HepG2 (cell line): ENCODE results near the gene CYSLTR2. TPM values are rescaled to one million over a fixed set of nuclear protein-coding genes. Genes with fewer than 3 reads are reported as not detected.

Experiments
- ATAC-seq: fragments of 200-7000 bp; cut with Tn5 transposase; 3 replicates; pipeline ENCODE4 v1.9.1; 2020; ENCODE audit warnings: mild to moderate bottlenecking, moderate library complexity
- BruUV-seq: library from RNA; stranded (reverse); fragments of 400-500 nt; replicated peaks from 2 replicates; lab custom pipeline; 2021; lab: Mats Ljungman, UMichigan
- CTCF ChIA-PET: fragments of 300-600 bp; formaldehyde crosslinking; extraction: SDS; loops from one replicate; lab custom pipeline; 2021; ENCODE audit warnings: low total read pairs, inconsistent platforms, low intra/inter-chr PET ratio; lab: Yijun Ruan, JAX
- POLR2A ChIA-PET: fragments of 350-600 bp; sonication (Branson Sonifier 250); formaldehyde crosslinking; loops from one replicate; lab custom pipeline; 2020; ENCODE audit warnings: antibody characterized with exemption, inconsistent platforms; lab: Yijun Ruan, JAX
- DNase-seq: peaks from one replicate; pipeline ENCODE4 v3.0.0-alpha.2; 2015; ENCODE audit warnings: low spot score
- FAIRE-seq: peaks from 3 replicates; lab custom pipeline; 2011; peaks lifted over from hg19 to GRCh38; lab: Jason Lieb, UNC
- H2AFZ ChIP-seq: one replicate; pipeline ENCODE4 v1.6.1; 2011; ENCODE audit warnings: low read length, inconsistent platforms
- H3K27ac ChIP-seq: fragments of 300-600 bp; 3 replicates; pipeline ENCODE4 v1.8.0; 2011; ENCODE audit warnings: mixed run types, mild to moderate bottlenecking, mixed read lengths, low read length, inconsistent platforms; ENCODE audit not compliant: insufficient read depth; ENCODE audit errors: extremely low read length
- H3K27me3 ChIP-seq, 2 experiments: fragments of 200-600 bp in 1 of 2; 2 replicates in 1 of 2; 3 replicates in 1 of 2; pipeline versions ENCODE4 v1.6.0 to v1.8.0; 2011; ENCODE audit warnings: low read length in 2 of 2, mild to moderate bottlenecking in 2 of 2, moderate library complexity in 2 of 2, inconsistent platforms in 1 of 2; ENCODE audit not compliant: insufficient read depth in 2 of 2, control insufficient read depth in 1 of 2
- H3K36me3 ChIP-seq, 2 experiments: fragments of 200-600 bp in 1 of 2; replicated peaks in 1 of 2; 2 replicates in 1 of 2; 3 replicates in 1 of 2; pipeline versions ENCODE4 v1.5.1 to v1.8.0; 2011; ENCODE audit warnings: low read length in 2 of 2, inconsistent platforms in 1 of 2; ENCODE audit not compliant: insufficient read depth in 2 of 2, control insufficient read depth in 1 of 2
- H3K4me1 ChIP-seq: 2 replicates; pipeline ENCODE4 v1.5.1; 2012; ENCODE audit warnings: low read length, inconsistent platforms; ENCODE audit not compliant: insufficient read depth
- H3K4me2 ChIP-seq: 2 replicates; pipeline ENCODE4 v1.6.0; 2011; ENCODE audit warnings: low read depth, low read length, inconsistent platforms
- H3K4me3 ChIP-seq, 3 experiments: fragments of 200-600 bp in 1 of 3; sonication (generic), shearing (Covaris generic) in 1 of 3; replicated peaks in 1 of 3; 2 replicates each; pipeline ENCODE4 v1.5.1; 2011 to 2016; ENCODE audit warnings: low read length in 3 of 3, inconsistent platforms in 2 of 3, low read depth in 2 of 3, mild to moderate bottlenecking in 2 of 3, control low read depth in 1 of 3, mixed read lengths in 1 of 3; ENCODE audit not compliant: insufficient read depth in 1 of 3
- H3K79me2 ChIP-seq: one replicate; pipeline ENCODE4 v1.6.1; 2011; ENCODE audit warnings: low read length, inconsistent platforms; ENCODE audit not compliant: insufficient read depth
- H3K9ac ChIP-seq: 2 replicates; pipeline ENCODE4 v1.6.0; 2011; ENCODE audit warnings: mild to moderate bottlenecking, low read depth, low read length, inconsistent platforms; ENCODE audit not compliant: insufficient read depth
- H3K9me3 ChIP-seq: 2 replicates; pipeline ENCODE4 v1.5.1; 2012; ENCODE audit warnings: mild to moderate bottlenecking, low read length
- H4K20me1 ChIP-seq: 2 replicates; pipeline ENCODE4 v1.6.0; 2011; ENCODE audit warnings: inconsistent platforms, mild to moderate bottlenecking, low read length, moderate library complexity; ENCODE audit not compliant: insufficient read depth
- ATF3 ChIP-seq: sonication (generic); formaldehyde crosslinking; IDR thresholded peaks from 2 replicates; pipeline ENCODE4 v1.4.0; 2020; ENCODE audit warnings: missing genetic modification reagents
- DRAP1 ChIP-seq: IDR thresholded peaks from 2 replicates; pipeline ENCODE4 v1.6.1; 2016; ENCODE audit warnings: missing genetic modification reagents, missing compliant biosample characterization
- FOSL1 ChIP-seq: sonication (generic); formaldehyde crosslinking; IDR thresholded peaks from 2 replicates; pipeline ENCODE4 v1.9.0; 2021; ENCODE audit warnings: missing genetic modification reagents, borderline replicate concordance
- GFI1 ChIP-seq: sonication (generic); formaldehyde crosslinking; IDR thresholded peaks from 2 replicates; pipeline ENCODE4 v1.5.0; 2020; ENCODE audit warnings: missing genetic modification reagents, mild to moderate bottlenecking, borderline replicate concordance
- GTF3A ChIP-seq: sonication (generic); formaldehyde crosslinking; conservative IDR thresholded peaks from 2 replicates; pipeline ENCODE4 v1.4.0; 2020; ENCODE audit warnings: mild to moderate bottlenecking, missing genetic modification reagents
- HIC2 ChIP-seq: sonication (generic); formaldehyde crosslinking; IDR thresholded peaks from 2 replicates; pipeline ENCODE4 v1.9.0; 2022; ENCODE audit warnings: low read depth, missing genetic modification reagents
- JUNB ChIP-seq: sonication (generic); formaldehyde crosslinking; IDR thresholded peaks from 2 replicates; pipeline ENCODE4 v1.8.0; 2022; ENCODE audit warnings: missing genetic modification reagents, mild to moderate bottlenecking, borderline replicate concordance
- NONO ChIP-seq, 2 experiments: fragments of 450-650 bp in 1 of 2; sonication (generic) in 1 of 2; formaldehyde crosslinking in 1 of 2; IDR thresholded peaks in 1 of 2; conservative IDR thresholded peaks in 1 of 2; 2 replicates each; pipeline versions ENCODE4 v1.6.1 to v1.8.0; 2017 to 2022; ENCODE audit warnings: mild to moderate bottlenecking in 1 of 2, missing genetic modification reagents in 1 of 2, moderate library complexity in 1 of 2
- RBAK ChIP-seq: sonication (generic); formaldehyde crosslinking; IDR thresholded peaks from 2 replicates; pipeline ENCODE4 v1.5.1; 2020; ENCODE audit warnings: mild to moderate bottlenecking, missing genetic modification reagents
- RFXANK ChIP-seq: IDR thresholded peaks from 2 replicates; pipeline ENCODE4 v1.6.1; 2016
- TEAD3 ChIP-seq: optimal IDR thresholded peaks from 2 replicates; pipeline ENCODE3; 2016; ENCODE audit warnings: borderline replicate concordance
- ZBTB4 ChIP-seq: sonication (generic); formaldehyde crosslinking; IDR thresholded peaks from 2 replicates; pipeline ENCODE4 v1.4.0; 2020; ENCODE audit warnings: missing genetic modification reagents, mild to moderate bottlenecking, borderline replicate concordance
- ZFP90 ChIP-seq: sonication (generic); formaldehyde crosslinking; IDR thresholded peaks from 2 replicates; pipeline ENCODE4 v1.8.0; 2022; ENCODE audit warnings: missing genetic modification reagents, mild to moderate bottlenecking, inconsistent platforms, borderline replicate concordance
- ZMYM4 ChIP-seq: sonication (generic); formaldehyde crosslinking; IDR thresholded peaks from 2 replicates; pipeline ENCODE4 v1.8.1; 2023; ENCODE audit warnings: mild to moderate bottlenecking, missing genetic modification reagents
- ZNF530 ChIP-seq: sonication (generic); formaldehyde crosslinking; IDR thresholded peaks from 2 replicates; pipeline ENCODE4 v1.5.0; 2020; ENCODE audit warnings: low read depth, mild to moderate bottlenecking, missing genetic modification reagents
- ZNF615 ChIP-seq: sonication (generic); formaldehyde crosslinking; IDR thresholded peaks from 2 replicates; pipeline ENCODE4 v1.5.0; 2020; ENCODE audit warnings: mild to moderate bottlenecking, missing genetic modification reagents, borderline replicate concordance
- ZSCAN20 ChIP-seq: sonication (generic); formaldehyde crosslinking; IDR thresholded peaks from 2 replicates; pipeline ENCODE4 v1.4.0; 2020; ENCODE audit warnings: missing genetic modification reagents, mild to moderate bottlenecking, borderline replicate concordance
- WGBS: methylation state at CpG from one replicate; pipeline ENCODE4 v1.1.6; 2017; ENCODE audit warnings: low lambda C conversion rate; 5-methylcytosine and 5-hydroxymethylcytosine counted together
- in situ Hi-C: cut with HindIII; loops from 2 replicates; pipeline ENCODE4 v1.10.0; 2017; ENCODE audit warnings: low pct_unique_long_range_greater_than_20kb; ENCODE audit not compliant: extremely low pct_ligation_motif_present
- intact Hi-C: fragments of 100-400 bp; cut with micrococcal nuclease; formaldehyde crosslinking; loops from one replicate; pipeline ENCODE4 v1.10.0; 2022; ENCODE audit not compliant: unreplicated experiment
- polyA plus RNA-seq, 8 experiments: library from polyadenylated mRNA; depleted of rRNA in 3 of 8; stranded (reverse) in 7 of 8; unstranded in 1 of 8; fragments of >200 nt; fragmentation: Illumina TruSeq in 4 of 8; extraction: Trizol in 4 of 8; gene quantifications; 2 replicates each; pipeline versions ENCODE4 v1.2.1 to v1.2.3, GENCODE V29; 2011 to 2016; ENCODE audit warnings: low read depth in 4 of 8, missing spikeins in 1 of 8, mixed read lengths in 1 of 8; ENCODE audit not compliant: insufficient read depth in 1 of 8
- total RNA-seq, 5 experiments: library from RNA; depleted of rRNA; stranded (reverse); fragments of >200 nt; fragmentation: Illumina TruSeq; extraction: Trizol; gene quantifications; 2 replicates each; pipeline ENCODE4 v1.2.3, GENCODE V29; 2016; ENCODE audit warnings: low read depth in 1 of 5

Gene CYSLTR2
- total and polyA plus RNA-seq, 2 of the 13 experiments (the other 11 are each of a cell fraction or from before 2014, with no cell fraction given): not detected

GRCh38 chr13:48641404-48641803 lies 12.3 kb upstream of the CYSLTR2 start (continued):
- no peak for TF ChIP-seq HIC2
- TF ChIP-seq ZBTB4: no peak

GRCh38 chr13:48642061-48642460 lies 11.7 kb upstream of the CYSLTR2 start:
- Histone ChIP-seq H3K27ac (no peak overlapping the region), H4K20me1 (no peaks in the 10 kb centered on the region), H3K79me2 (no peaks in the 10 kb centered on the region), H3K4me1 (no peaks in the 10 kb centered on the region), H3K9me3 (no peaks in the 10 kb centered on the region), H3K9ac (no peak overlapping the region), H3K4me3 (no peak overlapping the region), H3K4me2 (no peak overlapping the region), H3K27me3 (peaks cover 0 to 15% of the 10 kb centered on the region in 2 experiments; a peak in 1 of 5 replicates), H3K36me3 (no peaks in the 10 kb centered on the region), H2AFZ (no peak overlapping the region)
- no TSS peak for BruUV-seq
- ChIA-PET CTCF (no interaction called here), POLR2A (no interaction called here)
- intact Hi-C loops (no loop called here), in situ Hi-C loops (no loop called here)
- WGBS: 91% methylated on average over 6 of the region's 6 CpGs
- no peak for FAIRE-seq
- no peak for DNase-seq
- no peak for ATAC-seq
- no peak for TF ChIP-seq RBAK
- TF ChIP-seq GTF3A (CRISPR knock-in tag): no peak
- TF ChIP-seq ZSCAN20 (CRISPR knock-in tag): no peak
- TF ChIP-seq ATF3 (CRISPR knock-in tag): no peak
- TF ChIP-seq ZFP90 (CRISPR knock-in tag): no peak
- TF ChIP-seq TEAD3 (CRISPR knock-in tag): no peak
- TF ChIP-seq ZNF615: no peak
- TF ChIP-seq DRAP1 (CRISPR knock-in tag): no peak
- no peak for TF ChIP-seq ZNF530 (CRISPR knock-in tag)
- TF ChIP-seq RFXANK (CRISPR knock-in tag): no peak
- no peak for TF ChIP-seq FOSL1 (CRISPR knock-in tag)
- no peak for TF ChIP-seq GFI1 (CRISPR knock-in tag)
- TF ChIP-seq ZMYM4: no peak
- no peak for TF ChIP-seq NONO (IDR thresholded peaks at IDR 0.05)
- TF ChIP-seq NONO (CRISPR knock-in tag; conservative IDR thresholded peaks at IDR 0.05): no peak
- TF ChIP-seq JUNB (CRISPR knock-in tag): no peak
